HG02981 (cell line): ENCODE data around the gene PCSK5.

ENCODE experiments used
- ATAC-seq: cut with Tn5 transposase; IDR thresholded peaks from one replicate; pipeline ENCODE4 v1.9.1; 2021; ENCODE audit warnings: mild to moderate bottlenecking, moderate library complexity; ENCODE audit not compliant: unreplicated experiment

Gene PCSK5

GRCh38 chr9:76373173-76373783 is 482.8 kb downstream of the PCSK5 start:
- no peak for ATAC-seq

GRCh38 chr9:76373784-76374474 is 483.5 kb downstream of the PCSK5 start:
- ATAC-seq, result no peak

- no peak for ATAC-seq
Measured at GRCh38 chr9:76374783-76375559, 484.5 kb downstream of the PCSK5 start.

- ATAC-seq, result no peak
Measured at GRCh38 chr9:76377791-76378190, 487.3 kb downstream of the PCSK5 start.

GRCh38 chr9:76378367-76379073 is 488.0 kb downstream of the PCSK5 start:
- no peak for ATAC-seq

- no peak for ATAC-seq
Measured at GRCh38 chr9:76379494-76379893, 489.0 kb downstream of the PCSK5 start.

GRCh38 chr9:76390656-76391055 is 500.2 kb downstream of the PCSK5 start:
- ATAC-seq, result no peak

GRCh38 chr9:76394195-76394959 is 503.9 kb downstream of the PCSK5 start, which contains the start of gene RFK:
RFK (minus strand) TSS chr9:76394426; CDS start chr9:76394171, 255 bp downstream.
- peak; percentile 64 for ATAC-seq

- peak; percentile 57 for ATAC-seq
Measured at GRCh38 chr9:76394960-76395252, 504.4 kb downstream of the PCSK5 start.

GRCh38 chr9:76395381-76395780 is 504.9 kb downstream of the PCSK5 start:
- ATAC-seq, result no peak

- no peak for ATAC-seq
Measured at GRCh38 chr9:76396144-76396543, 505.7 kb downstream of the PCSK5 start.

- ATAC-seq, result no peak
Measured at GRCh38 chr9:76396597-76396996, 506.1 kb downstream of the PCSK5 start.

GRCh38 chr9:76399856-76400255 is 509.4 kb downstream of the PCSK5 start:
- ATAC-seq, result no peak

GRCh38 chr9:76400534-76401096 is 510.1 kb downstream of the PCSK5 start:
- no peak for ATAC-seq

- no peak for ATAC-seq
Measured at GRCh38 chr9:76401176-76401575, 510.7 kb downstream of the PCSK5 start.

- ATAC-seq, result no peak
Measured at GRCh38 chr9:76401580-76402354, 511.3 kb downstream of the PCSK5 start.

GRCh38 chr9:76403352-76403751 is 512.9 kb downstream of the PCSK5 start:
- peak; percentile 92 for ATAC-seq

GRCh38 chr9:76404401-76404800 is 513.9 kb downstream of the PCSK5 start:
- no peak for ATAC-seq

- ATAC-seq, result no peak
Measured at GRCh38 chr9:76405340-76405739, 514.9 kb downstream of the PCSK5 start.

GRCh38 chr9:76405868-76406267 is 515.4 kb downstream of the PCSK5 start:
- ATAC-seq, result no peak
